GM12873 (cell line): ENCODE data around the gene ARID3C.

ENCODE experiments used
- TF ChIP-seq, protein P1 (sequence below): IDR thresholded peaks from 2 replicates; pipeline ENCODE4 v1.5.1; 2012; ENCODE audit warnings: low read depth, mild to moderate bottlenecking, moderate library complexity, low read length, control low read depth; ENCODE audit not compliant: insufficient read depth; ENCODE audit errors: missing control alignments

The ARID3C gene

DNA sequence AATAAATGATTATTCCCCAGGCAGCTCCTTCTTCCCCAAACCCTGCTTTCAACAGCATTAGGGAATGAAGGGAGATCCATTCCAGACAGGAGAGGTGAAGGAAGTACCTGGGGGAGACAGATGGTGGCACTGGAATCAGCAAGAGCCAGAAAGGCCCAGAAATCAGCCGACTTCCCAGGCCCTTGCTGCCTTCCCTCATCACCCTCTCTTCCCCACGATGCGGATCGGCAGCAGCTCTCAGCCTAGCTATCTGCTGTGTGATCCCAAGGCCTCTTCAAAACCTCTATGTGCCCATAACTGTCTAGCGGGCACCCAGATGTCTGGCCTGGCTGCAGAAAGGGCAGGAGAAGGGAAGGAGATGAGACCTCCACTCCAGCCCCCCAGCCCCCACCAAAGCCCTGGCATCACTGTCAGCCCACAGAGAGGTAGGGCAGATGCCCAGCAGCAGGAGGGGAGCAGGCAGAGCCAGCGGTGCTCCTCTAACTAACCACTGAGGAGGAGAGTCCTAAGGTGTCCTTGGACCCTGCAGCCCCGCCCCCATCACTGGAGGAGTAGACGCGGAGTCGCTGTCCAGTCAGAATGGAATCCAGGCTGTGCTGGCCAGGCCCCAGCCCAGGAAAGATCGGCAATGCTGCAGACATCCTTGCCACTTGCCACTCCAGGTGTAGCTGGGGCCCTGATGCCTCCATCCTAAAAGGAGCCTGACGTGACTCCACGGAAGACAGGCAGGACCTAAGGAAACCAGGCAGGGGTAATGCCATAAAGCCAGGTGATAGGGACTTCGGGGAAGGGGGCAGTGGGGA lies 52.1 kb downstream of the ARID3C start:
- TF ChIP-seq, protein P1, sequence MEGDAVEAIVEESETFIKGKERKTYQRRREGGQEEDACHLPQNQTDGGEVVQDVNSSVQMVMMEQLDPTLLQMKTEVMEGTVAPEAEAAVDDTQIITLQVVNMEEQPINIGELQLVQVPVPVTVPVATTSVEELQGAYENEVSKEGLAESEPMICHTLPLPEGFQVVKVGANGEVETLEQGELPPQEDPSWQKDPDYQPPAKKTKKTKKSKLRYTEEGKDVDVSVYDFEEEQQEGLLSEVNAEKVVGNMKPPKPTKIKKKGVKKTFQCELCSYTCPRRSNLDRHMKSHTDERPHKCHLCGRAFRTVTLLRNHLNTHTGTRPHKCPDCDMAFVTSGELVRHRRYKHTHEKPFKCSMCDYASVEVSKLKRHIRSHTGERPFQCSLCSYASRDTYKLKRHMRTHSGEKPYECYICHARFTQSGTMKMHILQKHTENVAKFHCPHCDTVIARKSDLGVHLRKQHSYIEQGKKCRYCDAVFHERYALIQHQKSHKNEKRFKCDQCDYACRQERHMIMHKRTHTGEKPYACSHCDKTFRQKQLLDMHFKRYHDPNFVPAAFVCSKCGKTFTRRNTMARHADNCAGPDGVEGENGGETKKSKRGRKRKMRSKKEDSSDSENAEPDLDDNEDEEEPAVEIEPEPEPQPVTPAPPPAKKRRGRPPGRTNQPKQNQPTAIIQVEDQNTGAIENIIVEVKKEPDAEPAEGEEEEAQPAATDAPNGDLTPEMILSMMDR, result no peak

DNA sequence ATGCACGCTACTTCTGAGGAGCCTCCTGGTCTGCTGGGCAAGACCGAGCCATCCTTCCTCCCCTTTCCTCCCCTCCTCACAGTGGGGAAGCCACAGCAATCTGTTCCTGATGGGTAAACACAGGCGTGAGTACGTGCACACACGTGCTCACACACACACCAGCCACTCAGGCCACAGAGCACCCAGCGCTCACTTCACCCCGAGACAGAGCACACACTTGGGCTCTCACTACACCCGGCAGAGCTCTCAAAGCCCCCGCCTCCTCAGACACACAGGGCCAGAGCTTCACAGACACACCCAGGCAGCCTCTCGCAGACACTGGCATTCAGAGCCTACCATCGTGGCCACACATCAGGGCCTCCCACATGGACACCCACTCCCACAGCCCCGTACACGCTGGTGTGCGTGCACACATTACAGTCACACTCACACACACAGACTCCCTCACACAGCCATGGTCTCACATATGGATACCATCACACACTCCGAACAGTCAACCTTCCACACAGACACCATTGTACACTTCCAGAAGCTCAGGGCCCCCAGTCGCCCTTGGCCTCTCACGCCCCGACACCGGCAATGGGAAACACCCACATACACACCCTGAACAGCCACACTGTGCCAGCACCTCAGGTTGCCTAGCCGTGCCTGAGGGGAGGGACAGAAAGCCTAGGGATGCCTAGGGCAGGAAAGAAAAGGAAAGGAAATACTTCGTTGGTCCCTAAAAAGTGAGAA lies 52.8 kb downstream of the ARID3C start:
- TF ChIP-seq, protein P1, result no peak

DNA sequence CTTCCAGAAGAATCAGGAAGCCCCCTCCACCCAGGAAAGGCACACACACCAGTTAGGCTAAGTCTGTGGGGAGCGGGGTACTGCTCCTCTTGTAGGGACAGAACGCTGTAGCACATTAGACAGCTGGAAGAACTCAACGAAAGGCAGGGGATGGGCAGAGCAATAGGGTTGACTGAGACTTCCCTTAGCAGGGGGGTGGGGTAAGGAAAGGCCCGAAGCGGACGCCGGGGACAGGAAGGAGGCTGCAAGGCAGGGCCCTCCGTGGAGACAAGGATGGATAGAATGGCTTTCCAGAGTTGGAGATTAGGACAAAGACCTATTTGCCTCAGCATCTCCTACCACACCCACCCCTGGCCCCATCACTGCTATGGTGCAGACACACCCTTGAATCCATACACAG lies 53.6 kb downstream of the ARID3C start:
- TF ChIP-seq, protein P1, result no peak

DNA sequence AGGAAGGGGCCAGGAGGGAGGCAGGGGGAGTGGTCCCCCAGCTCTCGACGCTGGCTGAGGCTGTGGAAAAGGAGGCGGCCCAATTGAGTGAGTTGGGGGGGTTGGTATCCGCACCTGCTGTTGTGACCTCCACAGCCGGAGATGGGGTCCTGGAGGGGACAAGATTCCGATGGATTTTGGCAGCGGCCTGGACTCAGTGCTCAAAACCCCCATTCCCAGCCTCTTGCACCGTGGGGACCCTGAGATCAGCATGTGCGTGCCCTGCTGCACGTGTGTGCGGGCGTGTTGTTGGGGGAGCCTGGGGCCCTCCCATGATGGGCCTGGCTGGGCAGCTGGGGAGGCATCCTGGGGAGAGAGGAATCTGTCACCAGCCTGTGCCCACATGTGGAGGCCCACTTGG lies 54.3 kb downstream of the ARID3C start:
- TF ChIP-seq, protein P1, result no peak

DNA sequence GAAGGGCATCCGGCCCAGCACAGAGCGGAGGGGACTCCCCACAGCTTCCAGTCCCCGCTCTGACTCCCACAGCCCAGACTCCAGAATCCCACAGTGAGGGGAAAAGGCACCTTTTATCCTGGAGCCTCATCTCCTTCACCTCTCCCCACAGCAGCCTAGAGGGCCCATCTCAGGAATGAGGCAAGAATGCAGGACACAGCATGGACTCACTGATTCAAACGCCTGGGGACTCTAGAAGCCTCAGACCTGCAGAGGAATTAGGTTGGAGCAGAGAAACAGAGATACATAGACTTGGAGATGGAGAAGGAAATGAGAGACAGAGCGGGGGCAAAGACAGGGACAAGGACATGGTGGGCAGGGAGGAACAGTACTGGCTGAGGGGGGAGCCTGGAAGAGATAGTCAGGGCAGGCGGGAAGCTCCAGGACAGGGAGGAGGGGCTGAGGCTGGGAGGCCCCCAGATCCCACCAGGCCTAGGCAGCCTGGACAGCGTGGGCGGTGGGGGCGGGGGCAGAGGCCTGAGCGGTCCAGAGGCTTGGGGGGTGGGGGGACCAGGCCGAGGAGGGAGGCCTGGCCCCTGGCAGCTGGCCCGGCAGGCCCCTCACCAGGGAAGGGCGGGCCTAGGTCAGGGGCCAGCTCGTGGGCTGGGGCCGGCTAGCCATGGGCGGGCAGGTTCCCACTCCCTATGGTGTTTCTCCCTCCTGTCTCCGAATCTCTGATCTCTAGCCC lies 55.1 kb downstream of the ARID3C start:
- TF ChIP-seq, protein P1, result no peak

DNA sequence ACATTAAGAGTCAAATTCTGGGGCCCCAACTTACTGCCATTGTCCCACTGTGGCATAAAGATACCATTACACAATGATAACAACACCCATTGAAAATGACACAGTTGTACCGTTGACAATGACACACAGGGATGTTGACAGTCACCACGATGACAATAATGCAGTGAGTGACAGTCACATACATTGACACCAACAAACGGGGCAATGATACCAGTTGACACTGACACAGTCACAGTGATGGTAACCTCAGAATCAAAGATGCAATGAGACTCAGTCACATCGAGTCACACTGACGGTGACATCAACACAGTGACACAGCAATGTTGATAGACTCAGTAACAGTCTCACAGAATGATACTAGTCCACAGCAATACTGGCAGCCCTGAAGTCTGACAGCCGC lies 56.2 kb downstream of the ARID3C start:
- TF ChIP-seq, protein P1, result no peak

DNA sequence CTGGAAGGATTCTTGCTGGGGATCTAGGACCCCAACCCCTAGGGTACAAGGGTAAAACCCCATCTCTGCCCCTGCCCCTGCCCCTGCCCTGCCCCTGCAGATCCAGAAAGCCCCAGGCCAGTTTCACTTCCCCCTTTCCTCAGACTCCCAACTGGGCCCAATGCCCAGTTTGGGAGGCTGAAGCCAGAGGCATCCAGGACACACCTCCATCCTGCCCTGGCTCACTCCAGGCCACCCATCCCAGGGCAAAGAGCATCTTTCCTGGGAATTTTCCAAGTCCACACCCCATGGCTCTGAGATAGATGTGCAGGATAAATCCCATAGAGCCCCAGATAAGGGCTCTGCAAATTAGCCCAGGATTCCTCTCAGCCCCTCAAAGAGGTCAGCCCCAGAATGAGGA lies 56.8 kb downstream of the ARID3C start:
- TF ChIP-seq, protein P1, result no peak
